ENCODE results near the gene ZNF275.

- TF ChIP-seq POLR2AphosphoS5 (IDR thresholded peaks at IDR 0.05) = no peak
- no peak for TF ChIP-seq CTCF (IDR thresholded peaks at IDR 0.05)
These were observed 67.3 kb downstream of the ZNF275 start, which contains the start of gene PNMA6E for GRCh38 chrX:153401133-153401764.
